ENCODE data around the gene ADAMTS2.
"Not testable (repeated sequence)": the region's sequence is repeated elsewhere in the genome, so short reads cannot be mapped to it uniquely, and the experiment has no call there.

Gene ADAMTS2

GRCh38 chr5:179324316-179324715, 20.9 kb downstream of the ADAMTS2 start:
- DNase-seq, result not testable (repeated sequence)

GRCh38 chr5:179323026-179323870, 22.0 kb downstream of the ADAMTS2 start:
- no peak for DNase-seq

- no peak for DNase-seq
These were observed 22.9 kb downstream of the ADAMTS2 start for GRCh38 chr5:179322071-179323025.

- DNase-seq, result no peak
These were observed 23.9 kb downstream of the ADAMTS2 start for GRCh38 chr5:179321206-179321987.

GRCh38 chr5:179319741-179320281, 25.4 kb downstream of the ADAMTS2 start:
- no peak for DNase-seq

- no peak for DNase-seq
These were observed 26.1 kb downstream of the ADAMTS2 start for GRCh38 chr5:179319123-179319522.

- DNase-seq, result no peak
These were observed 26.9 kb downstream of the ADAMTS2 start for GRCh38 chr5:179318221-179318955.

- no peak for DNase-seq
These were observed 27.6 kb downstream of the ADAMTS2 start for GRCh38 chr5:179317411-179318220.

GRCh38 chr5:179316982-179317381, 28.3 kb downstream of the ADAMTS2 start:
- DNase-seq, result no peak

GRCh38 chr5:179316111-179316551, 29.1 kb downstream of the ADAMTS2 start:
- DNase-seq, result no peak

- DNase-seq, result no peak
These were observed 29.8 kb downstream of the ADAMTS2 start for GRCh38 chr5:179315356-179315890.

GRCh38 chr5:179314606-179315355, 30.5 kb downstream of the ADAMTS2 start:
- DNase-seq, result no peak

GRCh38 chr5:179313849-179314521, 31.3 kb downstream of the ADAMTS2 start:
- no peak for DNase-seq

GRCh38 chr5:179312557-179313235, 32.6 kb downstream of the ADAMTS2 start:
- DNase-seq, result no peak

GRCh38 chr5:179311581-179311980, 33.7 kb downstream of the ADAMTS2 start:
- no peak for DNase-seq

GRCh38 chr5:179311091-179311470, 34.2 kb downstream of the ADAMTS2 start:
- no peak for DNase-seq

- DNase-seq, result no peak
These were observed 34.7 kb downstream of the ADAMTS2 start for GRCh38 chr5:179310439-179311090.

GRCh38 chr5:179309751-179310320, 35.4 kb downstream of the ADAMTS2 start:
- DNase-seq, result no peak

Measured in activated naive CD4-positive, alpha-beta T cell treated with anti-CD3 and anti-CD28 coated beads, Interleukin-2, amount 50 U/mL, for 16 hours (primary cell).